CD4-positive, alpha-beta T cell treated with Interleukin-6 at 100 ng/mL for 8 hours (primary cell): ENCODE results near the gene CYB5D1.

Source experiments
- DNase-seq: peaks from one replicate; pipeline ENCODE4 v3.0.0-alpha.2; 2020; ENCODE audit warnings: mixed read lengths, low spot score

CYB5D1 gene

GRCh38 chr17:7844292-7845154 lies 13.3 kb upstream of the CYB5D1 start:
- peak; percentile 84 for DNase-seq

- no peak for DNase-seq
Measured at GRCh38 chr17:7845359-7846062, 12.3 kb upstream of the CYB5D1 start.

GRCh38 chr17:7846063-7846735 lies 11.6 kb upstream of the CYB5D1 start:
- DNase-seq: no peak

GRCh38 chr17:7846765-7847661 lies 10.8 kb upstream of the CYB5D1 start:
- DNase-seq: no peak

- DNase-seq: no peak
Measured at GRCh38 chr17:7848131-7848579, 9.6 kb upstream of the CYB5D1 start.

- no peak for DNase-seq
Measured at GRCh38 chr17:7848739-7849129, 9.1 kb upstream of the CYB5D1 start.

GRCh38 chr17:7849130-7849750 lies 8.6 kb upstream of the CYB5D1 start:
- DNase-seq: no peak

GRCh38 chr17:7849751-7850504 lies 7.9 kb upstream of the CYB5D1 start:
- DNase-seq: no peak

- no peak for DNase-seq
Measured at GRCh38 chr17:7850701-7851437, 6.9 kb upstream of the CYB5D1 start.

- peak; percentile 95 for DNase-seq
Measured at GRCh38 chr17:7851438-7852261, 6.2 kb upstream of the CYB5D1 start.

- no peak for DNase-seq
Measured at GRCh38 chr17:7852262-7852670, 5.5 kb upstream of the CYB5D1 start.

- DNase-seq: no peak
Measured at GRCh38 chr17:7852919-7853690, 4.7 kb upstream of the CYB5D1 start.

GRCh38 chr17:7853691-7854038 lies 4.1 kb upstream of the CYB5D1 start:
- no peak for DNase-seq

GRCh38 chr17:7854078-7854777 lies 3.6 kb upstream of the CYB5D1 start:
- DNase-seq: no peak

GRCh38 chr17:7854851-7855659 lies 2.7 kb upstream of the CYB5D1 start, which contains the start of gene TMEM88:
TSS of gene TMEM88 (plus strand) at chr17:7855066. CDS start at chr17:7855075, 9 bp downstream.
- no peak for DNase-seq

GRCh38 chr17:7855660-7856010 lies 2.2 kb upstream of the CYB5D1 start:
- no peak for DNase-seq
